ENCODE results near the gene SFT2D3.

The SFT2D3 gene

DNA sequence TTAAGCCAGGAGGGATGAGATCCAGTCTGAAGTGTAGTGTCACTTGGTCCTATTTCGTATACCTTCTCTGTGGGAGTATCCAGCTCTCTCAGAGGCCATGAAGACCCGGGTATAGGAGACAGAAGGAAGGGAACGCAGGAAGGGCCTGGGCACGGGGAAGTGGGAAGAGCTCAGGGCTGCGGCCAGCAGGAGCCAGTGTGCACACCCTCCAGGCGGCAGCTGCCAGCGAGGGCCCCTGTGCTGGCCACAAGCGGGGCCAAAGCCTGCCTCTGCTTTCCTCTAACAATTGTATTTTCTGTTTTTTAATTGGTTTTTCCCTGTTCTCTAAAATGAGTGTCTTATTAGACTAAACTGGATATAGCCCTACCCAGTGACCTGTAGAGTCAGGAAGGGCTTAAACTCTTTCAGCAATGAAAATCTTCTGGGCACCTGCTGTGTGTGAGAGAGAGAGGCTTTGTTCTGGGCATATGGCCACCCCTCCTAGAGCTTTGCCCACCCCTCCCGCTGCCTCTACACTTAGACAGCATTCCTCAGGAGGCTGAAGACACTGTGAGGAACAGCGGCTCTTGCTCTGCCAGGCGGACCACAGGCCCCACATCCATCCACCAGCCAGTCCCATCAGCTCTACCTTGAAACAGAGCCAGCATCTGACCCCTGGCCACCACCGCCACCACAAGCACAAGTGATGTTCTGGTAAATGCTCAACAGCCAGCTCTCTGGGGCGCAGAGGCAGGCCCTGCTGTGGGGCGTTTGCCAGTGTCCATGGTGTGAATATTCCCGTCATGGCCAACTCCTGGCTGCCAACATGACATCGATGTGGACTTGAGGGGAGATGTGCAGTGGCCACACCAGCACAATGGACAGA is 45.9 kb upstream of the SFT2D3 start:
- no peak overlapping the region for H3K4me3 ChIP-seq (ENCODE audit: insufficient read length, low read depth)
- H3K27me3 ChIP-seq (ENCODE audit: insufficient read depth, insufficient read length), result no peaks in the 10 kb centered on the region
- H3K36me3 ChIP-seq (ENCODE audit: insufficient read depth, insufficient read length, low read length), result peaks cover 33% of the 10 kb centered on the region
- TF ChIP-seq SUZ12 (IDR thresholded peaks at IDR 0.05; ENCODE audit: extremely low read depth, insufficient read depth, insufficient read length) (no peak), ZNF274 (IDR thresholded peaks at IDR 0.05; ENCODE audit: low read depth, low read length) (no peak), YY1 (IDR thresholded peaks at IDR 0.05; ENCODE audit: insufficient read depth, insufficient read length) (no peak)
- H3K9ac ChIP-seq (ENCODE audit: insufficient read length, low read depth), result no peak overlapping the region
- no peak for DNase-seq (ENCODE audit: low read depth, low spot score)
- H3K9me3 ChIP-seq (ENCODE audit: insufficient read depth, low read length), result no peaks in the 10 kb centered on the region; the same call in 1 of the 2 replicates
- peaks cover 13% of the 10 kb centered on the region for H3K4me1 ChIP-seq (ENCODE audit: insufficient read depth, insufficient read length)

DNA sequence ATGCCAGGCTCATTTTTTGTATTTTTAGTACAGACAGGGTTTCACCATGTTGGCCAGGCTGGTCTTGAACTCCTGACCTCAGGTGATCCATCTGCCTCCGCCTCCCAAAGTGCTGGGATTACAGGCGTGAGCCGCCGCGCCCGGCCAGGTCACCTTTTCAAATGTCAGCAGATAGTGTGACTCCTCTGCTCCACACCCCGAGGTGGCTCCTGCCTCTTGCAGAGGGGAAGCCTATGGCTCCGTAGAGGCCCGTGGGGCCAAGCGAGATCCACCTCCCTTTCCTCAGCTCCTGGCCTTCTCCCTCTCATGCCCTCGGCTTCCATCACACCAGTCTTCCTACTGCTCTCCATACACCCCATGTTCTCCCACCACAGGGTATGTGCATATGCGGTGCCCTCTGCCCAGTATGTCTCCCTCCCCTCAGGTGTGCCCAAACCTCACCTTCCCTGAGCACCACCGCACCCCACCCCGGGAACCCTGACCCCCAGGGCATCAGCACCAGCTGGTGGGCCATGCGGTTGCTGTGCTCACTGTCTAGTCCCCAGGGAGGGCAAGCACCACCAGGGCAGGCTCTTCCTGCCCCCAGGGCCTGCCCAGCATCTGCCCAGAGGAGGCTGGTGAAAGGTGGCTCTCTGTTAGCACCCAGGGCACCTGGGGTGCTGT is 44.6 kb upstream of the SFT2D3 start:
- DNase-seq (ENCODE audit: low read depth, low spot score), result no peak
- Histone ChIP-seq H3K9ac (ENCODE audit: insufficient read length, low read depth) (no peak overlapping the region), H3K4me1 (ENCODE audit: insufficient read depth, insufficient read length) (peaks cover 13% of the 10 kb centered on the region)

DNA sequence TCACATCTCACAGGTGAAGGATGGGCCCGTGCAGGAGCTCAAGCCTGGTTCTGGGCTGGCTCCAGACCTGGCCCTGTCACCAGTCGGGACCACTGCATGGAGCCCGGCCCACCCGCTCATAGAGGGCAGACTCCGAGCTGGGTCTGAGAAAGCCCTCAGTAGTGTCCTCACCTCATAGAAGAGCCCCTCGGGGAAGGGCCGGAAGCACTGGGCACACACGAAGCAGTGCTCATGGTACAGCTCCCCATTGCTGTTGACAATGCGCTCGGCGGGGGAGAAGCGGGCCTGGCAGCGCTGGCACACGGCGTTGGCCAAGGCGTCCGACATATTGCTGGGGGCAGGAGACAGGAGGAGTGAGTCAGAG is 44.1 kb upstream of the SFT2D3 start:
- DNase-seq (ENCODE audit: low read depth, low spot score), result no peak

More for the DNA sequence above, 44.6 kb upstream of the SFT2D3 start:
- Histone ChIP-seq H3K27me3 (ENCODE audit: insufficient read depth, insufficient read length) (no peaks in the 10 kb centered on the region), H3K9me3 (ENCODE audit: insufficient read depth, low read length) (no peaks in the 10 kb centered on the region; the same call in 1 of the 2 replicates), H3K4me3 (ENCODE audit: insufficient read length, low read depth) (no peak overlapping the region), H3K36me3 (ENCODE audit: insufficient read depth, insufficient read length, low read length) (peaks cover 31% of the 10 kb centered on the region)
- TF ChIP-seq SUZ12 (IDR thresholded peaks at IDR 0.05; ENCODE audit: extremely low read depth, insufficient read depth, insufficient read length), result no peak
- no peak for TF ChIP-seq YY1 (IDR thresholded peaks at IDR 0.05; ENCODE audit: insufficient read depth, insufficient read length)
- TF ChIP-seq ZNF274 (IDR thresholded peaks at IDR 0.05; ENCODE audit: low read depth, low read length), result no peak

DNA sequence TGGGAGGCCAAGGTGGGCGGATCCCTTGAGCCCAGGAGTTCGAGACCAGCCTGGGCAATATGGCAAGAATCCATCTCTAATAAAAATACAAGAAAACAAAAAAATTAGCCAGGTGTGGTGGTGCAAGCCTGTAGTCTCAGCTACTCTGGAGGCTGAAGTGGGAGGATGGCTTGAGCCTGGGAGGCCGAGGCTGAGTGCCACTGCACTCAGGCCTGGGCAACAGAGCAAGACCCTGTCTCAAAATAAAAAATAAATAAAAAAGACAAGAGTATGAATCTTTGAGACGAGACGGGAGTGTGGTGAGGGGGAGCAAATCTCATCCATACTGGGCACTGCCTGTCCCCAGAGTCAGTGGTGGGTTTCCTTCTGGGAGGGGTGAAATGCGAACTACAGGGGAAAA is 43.2 kb upstream of the SFT2D3 start:
- no peak overlapping the region for H3K9ac ChIP-seq (ENCODE audit: insufficient read length, low read depth)
- TF ChIP-seq ZNF274 (IDR thresholded peaks at IDR 0.05; ENCODE audit: low read depth, low read length), result no peak
- TF ChIP-seq YY1 (IDR thresholded peaks at IDR 0.05; ENCODE audit: insufficient read depth, insufficient read length), result no peak
- no peak for TF ChIP-seq SUZ12 (IDR thresholded peaks at IDR 0.05; ENCODE audit: extremely low read depth, insufficient read depth, insufficient read length)
- peaks cover 28% of the 10 kb centered on the region for H3K36me3 ChIP-seq (ENCODE audit: insufficient read depth, insufficient read length, low read length)
- peaks cover 21% of the 10 kb centered on the region for H3K4me1 ChIP-seq (ENCODE audit: insufficient read depth, insufficient read length)
- no peak for DNase-seq (ENCODE audit: low read depth, low spot score)
- H3K27me3 ChIP-seq (ENCODE audit: insufficient read depth, insufficient read length), result peaks cover 4% of the 10 kb centered on the region
- no peak overlapping the region for H3K4me3 ChIP-seq (ENCODE audit: insufficient read length, low read depth)
- H3K9me3 ChIP-seq (ENCODE audit: insufficient read depth, low read length), result no peaks in the 10 kb centered on the region; the same call in 1 of the 2 replicates

More for the DNA sequence above, 44.1 kb upstream of the SFT2D3 start:
- H3K9ac ChIP-seq (ENCODE audit: insufficient read length, low read depth), result no peak overlapping the region
- peaks cover 31% of the 10 kb centered on the region for H3K36me3 ChIP-seq (ENCODE audit: insufficient read depth, insufficient read length, low read length)
- no peak overlapping the region for H3K4me3 ChIP-seq (ENCODE audit: insufficient read length, low read depth)
- no peaks in the 10 kb centered on the region for H3K27me3 ChIP-seq (ENCODE audit: insufficient read depth, insufficient read length)
- TF ChIP-seq SUZ12 (IDR thresholded peaks at IDR 0.05; ENCODE audit: extremely low read depth, insufficient read depth, insufficient read length), result no peak
- no peak for TF ChIP-seq YY1 (IDR thresholded peaks at IDR 0.05; ENCODE audit: insufficient read depth, insufficient read length)
- no peak for TF ChIP-seq ZNF274 (IDR thresholded peaks at IDR 0.05; ENCODE audit: low read depth, low read length)
- peaks cover 16% of the 10 kb centered on the region for H3K4me1 ChIP-seq (ENCODE audit: insufficient read depth, insufficient read length)
- H3K9me3 ChIP-seq (ENCODE audit: insufficient read depth, low read length), result no peaks in the 10 kb centered on the region; the same call in 1 of the 2 replicates

DNA sequence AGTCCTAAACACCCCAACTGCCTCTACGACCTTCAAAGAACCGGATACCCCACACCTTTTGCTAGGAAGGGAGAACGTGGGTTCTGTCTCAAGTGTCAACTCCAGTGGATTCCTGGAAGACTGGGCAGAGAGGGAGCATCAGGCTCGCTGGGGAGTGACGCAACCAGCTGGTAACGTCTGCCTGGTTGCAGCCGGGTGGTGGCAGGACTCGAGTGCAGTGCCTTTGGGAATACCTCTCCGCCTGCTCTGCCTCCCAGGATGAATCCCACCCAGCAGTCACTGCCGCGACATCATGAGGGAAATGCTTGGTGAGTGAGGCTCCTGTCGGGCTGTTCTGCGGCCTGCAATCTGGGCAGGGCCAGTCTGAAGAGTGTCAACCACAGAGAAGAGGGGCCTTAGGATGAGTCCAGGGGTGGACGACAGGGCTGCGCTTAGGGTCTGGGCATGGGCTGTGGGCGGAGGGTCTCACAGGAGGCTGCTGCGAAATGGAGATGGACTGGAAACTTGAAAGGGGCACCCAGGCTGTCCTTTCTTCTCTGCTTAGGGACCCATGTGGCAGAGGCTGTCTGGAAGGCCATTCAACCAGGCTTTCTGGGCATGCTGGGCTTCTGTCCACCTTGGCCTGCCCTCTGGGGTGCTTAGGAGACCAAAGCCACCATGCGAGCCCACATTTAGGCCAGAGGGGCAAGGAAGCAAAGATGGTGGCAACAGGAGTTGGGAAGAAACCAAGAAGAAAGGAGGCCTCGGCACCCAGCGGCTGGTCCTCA is 42.5 kb upstream of the SFT2D3 start:
- no peak for DNase-seq (ENCODE audit: low read depth, low spot score)
- Histone ChIP-seq H3K27me3 (ENCODE audit: insufficient read depth, insufficient read length) (peaks cover 11% of the 10 kb centered on the region), H3K36me3 (ENCODE audit: insufficient read depth, insufficient read length, low read length) (peaks cover 28% of the 10 kb centered on the region), H3K9me3 (ENCODE audit: insufficient read depth, low read length) (no peaks in the 10 kb centered on the region; the same call in 1 of the 2 replicates), H3K4me3 (ENCODE audit: insufficient read length, low read depth) (no peak overlapping the region), H3K9ac (ENCODE audit: insufficient read length, low read depth) (peak overlapping the region; percentile 22), H3K4me1 (ENCODE audit: insufficient read depth, insufficient read length) (peaks cover 26% of the 10 kb centered on the region)
- TF ChIP-seq SUZ12 (IDR thresholded peaks at IDR 0.05; ENCODE audit: extremely low read depth, insufficient read depth, insufficient read length) (no peak), YY1 (IDR thresholded peaks at IDR 0.05; ENCODE audit: insufficient read depth, insufficient read length) (no peak), ZNF274 (IDR thresholded peaks at IDR 0.05; ENCODE audit: low read depth, low read length) (no peak)

DNA sequence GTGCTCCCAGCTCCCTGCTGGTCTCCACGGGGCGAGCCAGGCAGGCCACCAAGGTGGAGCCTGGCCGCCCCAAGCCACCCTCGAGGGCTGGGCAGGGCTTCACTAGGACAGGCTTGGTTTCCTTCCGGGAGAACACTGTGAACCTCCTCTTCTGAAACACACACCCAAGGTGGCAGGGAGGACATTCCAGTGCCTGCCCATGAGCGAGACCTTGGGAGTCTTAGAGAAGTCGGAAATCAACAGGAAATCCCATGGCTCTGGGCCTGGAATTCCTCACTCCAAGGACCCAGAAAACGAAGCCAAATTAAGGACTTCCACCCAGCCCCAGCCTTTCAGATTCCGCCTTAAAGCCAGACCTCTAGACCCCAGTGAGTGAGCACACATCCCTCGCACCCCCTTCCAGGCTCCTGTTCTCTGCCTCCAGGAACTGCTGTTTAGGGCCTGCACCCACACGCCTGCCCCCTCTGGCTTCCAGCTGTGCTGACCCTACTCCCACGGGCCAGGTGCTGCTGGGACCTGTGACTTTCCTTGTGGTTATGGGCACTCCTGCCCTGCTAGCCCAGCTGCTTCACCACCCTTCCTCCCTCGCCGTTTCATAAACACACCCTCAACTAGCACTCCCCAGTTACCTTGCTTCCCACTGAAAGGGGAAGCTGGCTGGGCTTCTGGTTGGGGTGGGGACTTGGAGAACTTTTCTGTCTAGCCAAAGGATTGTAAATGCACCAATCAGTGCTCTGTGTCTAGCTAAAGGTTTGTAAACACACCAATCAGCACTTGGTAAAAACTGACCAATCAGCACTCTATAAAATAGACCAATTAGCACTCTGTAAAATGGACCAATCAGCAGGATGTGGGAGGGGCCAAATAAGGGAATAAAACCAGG is 41.6 kb upstream of the SFT2D3 start:
- H3K4me3 ChIP-seq (ENCODE audit: insufficient read length, low read depth), result no peak overlapping the region
- TF ChIP-seq ZNF274 (IDR thresholded peaks at IDR 0.05; ENCODE audit: low read depth, low read length) (no peak), SUZ12 (IDR thresholded peaks at IDR 0.05; ENCODE audit: extremely low read depth, insufficient read depth, insufficient read length) (no peak), YY1 (IDR thresholded peaks at IDR 0.05; ENCODE audit: insufficient read depth, insufficient read length) (no peak)
- H3K9me3 ChIP-seq (ENCODE audit: insufficient read depth, low read length), result no peaks in the 10 kb centered on the region; the same call in 1 of the 2 replicates
- H3K9ac ChIP-seq (ENCODE audit: insufficient read length, low read depth), result no peak overlapping the region
- DNase-seq (ENCODE audit: low read depth, low spot score), result no peak
- H3K27me3 ChIP-seq (ENCODE audit: insufficient read depth, insufficient read length), result peaks cover 18% of the 10 kb centered on the region
- peaks cover 20% of the 10 kb centered on the region for H3K36me3 ChIP-seq (ENCODE audit: insufficient read depth, insufficient read length, low read length)
- peaks cover 30% of the 10 kb centered on the region for H3K4me1 ChIP-seq (ENCODE audit: insufficient read depth, insufficient read length)
